Right ventricle myocardium superior (tissue), 1 donor: ENCODE results near the gene DPP10. TPM values are rescaled to one million over a fixed set of nuclear protein-coding genes. Genes with fewer than 3 reads are reported as not detected.

ENCODE experiments used
- ATAC-seq: fragments of 200-7000 bp; cut with Tn5 transposase; one replicate; pipeline ENCODE4 v1.9.1; 2020; ENCODE audit warnings: mild to moderate bottlenecking; ENCODE audit not compliant: poor library complexity
- DNase-seq: peaks from one replicate; pipeline ENCODE4 v3.0.0-alpha.2; 2020
- intact Hi-C: fragments of 100-400 bp; cut with DNase I; formaldehyde crosslinking; loops from one replicate; pipeline ENCODE4 v1.11.2; 2022
- total RNA-seq: library from RNA; stranded (reverse); fragmentation: NEBNext Ultra II Directional; extraction: Animal tissue kit (Norgen Biotek cat#: 25700); gene quantifications from one replicate; pipeline ENCODE4 v1.2.1, GENCODE V29; 2021
- donor health status: DM: no; HTN: yes; CAD: no; lungs with severe emphysema.

The DPP10 gene
- total RNA-seq, 1 donor from 2014 or later = 0.32 TPM

DNA sequence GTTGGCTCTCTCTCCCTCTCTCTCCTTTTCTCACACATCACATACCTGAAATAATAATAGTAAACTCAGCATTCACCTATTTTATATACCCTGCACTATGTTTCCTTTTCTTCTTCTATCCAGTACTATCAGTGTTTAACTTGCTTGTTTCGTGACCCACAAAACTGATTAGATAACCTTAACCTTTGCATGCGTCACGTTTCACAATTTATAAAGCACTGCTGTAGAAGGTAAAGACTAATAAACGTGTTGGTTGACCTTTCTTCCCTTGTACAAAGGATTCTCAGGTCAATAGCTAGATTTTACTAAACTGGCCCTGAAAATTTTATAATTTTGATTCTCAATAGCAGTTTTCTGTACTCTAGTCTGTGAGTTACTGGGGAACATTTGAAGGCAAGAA lies 791.7 kb downstream of the DPP10 start:
- intact Hi-C loops = no loop called here

DNA sequence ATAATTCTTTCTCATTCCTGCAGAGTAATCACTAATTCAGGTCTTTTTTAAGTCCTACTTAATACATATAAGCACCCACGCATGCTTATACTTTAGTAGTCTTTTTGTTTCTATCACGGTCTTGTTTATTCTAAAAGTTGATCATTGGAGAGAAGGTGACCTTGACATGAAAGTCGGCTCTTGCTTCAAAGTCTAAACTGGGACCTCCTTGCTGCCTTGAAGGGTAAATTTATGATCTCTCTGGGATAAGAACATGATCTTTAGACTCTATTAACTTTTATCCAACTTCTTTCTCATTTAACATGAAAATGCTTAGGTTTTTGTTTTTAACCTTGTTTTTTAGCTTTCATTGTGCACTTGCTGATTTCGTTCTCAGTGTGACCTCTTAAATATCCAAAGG lies 792.3 kb downstream of the DPP10 start:
- DNase-seq (no peak), ATAC-seq (no peak)
- intact Hi-C loops = no loop called here

More for the DNA sequence above, 791.7 kb downstream of the DPP10 start:
- no peak for ATAC-seq
- no peak for DNase-seq

DNA sequence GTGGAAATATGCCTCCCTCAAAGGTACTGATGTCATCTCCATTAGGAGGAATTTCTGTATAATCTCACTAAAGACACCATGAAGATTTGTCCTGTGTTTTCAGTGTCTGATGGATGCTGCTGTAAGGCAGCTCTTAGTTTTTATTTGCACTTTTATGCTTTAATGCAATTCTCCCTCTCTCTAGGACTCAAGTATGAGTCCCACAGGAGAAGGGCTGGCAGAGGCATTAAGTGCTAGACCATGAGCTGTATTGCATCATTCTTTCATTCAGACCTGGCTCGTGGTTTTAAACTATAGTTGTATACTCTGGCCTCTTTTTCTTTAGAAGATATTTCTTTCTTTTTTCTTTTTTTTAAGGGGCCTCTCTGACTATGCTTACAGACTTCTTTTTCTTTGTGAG lies 805.6 kb downstream of the DPP10 start:
- ATAC-seq = no peak
- intact Hi-C loops = no loop called here

DNA sequence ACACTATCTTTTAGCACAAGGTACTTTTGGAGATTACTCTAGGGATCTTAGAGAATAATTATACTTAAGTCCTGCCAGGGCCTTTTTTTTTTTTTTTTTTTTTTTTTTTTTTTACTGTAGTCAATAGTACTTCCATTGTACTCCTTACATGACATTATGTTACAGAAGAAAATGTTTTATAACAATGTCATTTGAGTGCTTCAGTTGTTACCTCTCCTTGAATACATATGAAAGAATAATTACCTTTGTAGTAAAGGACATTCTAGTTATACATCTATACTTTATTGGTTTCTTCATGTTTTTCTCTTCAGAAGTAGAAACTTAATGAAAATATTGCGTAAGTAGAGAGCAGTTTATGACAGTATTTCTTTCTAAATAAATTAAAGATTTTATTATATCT lies 834.9 kb downstream of the DPP10 start:
- DNase-seq (no peak), ATAC-seq (no peak)
- intact Hi-C loops = no loop called here

More for the DNA sequence above, 805.6 kb downstream of the DPP10 start:
- no peak for DNase-seq

DNA sequence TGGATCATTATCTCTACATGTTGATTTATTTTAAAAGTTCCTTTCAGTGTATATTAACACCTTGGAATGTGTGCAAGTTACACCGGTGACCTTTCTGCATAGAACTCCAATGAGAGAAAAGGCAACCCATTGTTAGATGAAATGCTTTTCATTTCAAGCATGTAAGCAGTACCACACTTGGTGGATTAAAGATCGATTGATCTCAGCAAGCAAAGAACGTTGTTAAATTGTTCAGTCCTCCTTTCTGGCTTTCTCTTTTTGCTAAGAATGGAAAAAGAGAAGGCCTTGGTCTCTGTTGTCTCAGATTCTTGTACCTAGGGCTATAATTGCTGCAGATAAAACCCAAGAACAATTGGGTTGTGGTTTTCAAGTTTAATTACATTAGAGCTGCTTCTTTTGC lies 843.0 kb downstream of the DPP10 start:
- DNase-seq (no peak), ATAC-seq (no peak)
- intact Hi-C loops = no loop called here

DNA sequence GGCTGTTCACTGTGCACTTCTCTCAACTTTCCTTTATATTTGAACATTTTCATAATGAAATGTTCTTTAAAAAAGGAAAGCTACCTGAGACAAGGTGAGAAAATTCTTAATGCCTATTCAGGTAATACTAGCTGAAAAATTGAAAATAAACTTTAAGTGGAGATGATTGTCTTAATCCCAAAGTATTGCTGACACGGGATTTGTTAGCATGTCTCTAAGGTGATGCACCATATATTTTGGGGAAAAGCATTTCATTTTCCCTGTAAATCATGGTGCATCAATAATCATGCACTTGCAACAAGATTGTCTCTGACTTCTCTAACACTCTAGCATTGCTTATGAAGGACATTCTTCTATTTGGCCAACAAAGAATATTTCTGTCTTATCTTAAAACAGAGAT lies 848.0 kb downstream of the DPP10 start:
- intact Hi-C loops = no loop called here
- DNase-seq (no peak), ATAC-seq (no peak)

DNA sequence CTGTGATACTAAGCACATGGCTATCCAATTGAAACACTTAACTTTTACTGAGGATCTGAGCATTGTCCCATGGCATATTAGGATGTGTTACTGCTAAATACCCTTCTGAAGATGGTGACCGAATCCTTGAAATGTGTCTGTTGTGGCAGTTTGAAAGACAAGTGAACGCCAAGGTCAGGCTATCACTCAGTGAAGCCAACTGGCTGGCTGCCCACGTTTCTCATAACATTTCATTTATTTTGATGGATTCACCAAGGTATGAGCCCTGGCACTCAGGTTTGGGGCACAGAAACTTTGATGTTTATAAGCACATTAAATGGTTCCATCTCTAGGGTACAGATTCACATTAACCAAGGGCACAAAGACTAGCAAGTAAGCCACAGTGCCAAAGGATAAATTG lies 850.3 kb downstream of the DPP10 start:
- intact Hi-C loops = no loop called here
- ATAC-seq (no peak), DNase-seq (no peak)

DNA sequence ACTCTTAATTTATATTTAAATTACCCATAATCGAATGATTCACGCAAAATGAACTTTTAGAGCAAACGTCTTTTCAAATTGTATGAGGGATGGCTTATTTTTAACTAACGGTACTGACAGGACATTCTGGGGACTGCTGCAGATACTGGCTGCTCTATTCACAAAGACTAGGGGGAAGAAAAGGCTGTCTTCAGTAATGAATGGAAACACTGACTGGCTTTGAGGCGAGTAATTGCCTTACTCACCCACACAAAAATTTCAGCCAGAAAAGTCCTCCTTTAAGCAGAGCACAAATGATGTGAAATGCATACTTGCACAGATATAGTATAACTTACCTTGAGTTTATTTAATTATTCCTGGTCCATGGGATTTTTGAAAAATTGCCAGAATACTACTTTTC lies 852.6 kb downstream of the DPP10 start:
- DNase-seq = no peak
- intact Hi-C loops = no loop called here

DNA sequence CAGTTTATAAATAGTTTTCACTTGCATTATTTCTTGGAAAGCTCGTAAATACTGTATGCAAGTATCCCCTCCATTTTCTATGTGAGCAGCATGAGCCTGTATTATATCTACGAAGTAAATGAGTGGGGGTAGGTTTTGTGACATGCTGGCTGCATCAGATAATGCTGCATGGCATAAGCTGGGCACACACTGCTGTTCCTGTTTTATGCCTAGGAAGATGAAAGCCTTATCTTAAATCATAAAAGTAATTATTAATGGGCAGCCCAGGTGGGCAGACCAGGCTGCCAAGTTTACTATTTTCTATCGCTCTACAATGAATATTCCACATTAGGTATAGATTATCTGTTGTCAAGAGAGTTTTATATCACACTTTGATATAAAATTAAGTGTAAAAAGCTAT lies 854.6 kb downstream of the DPP10 start:
- ATAC-seq = no peak
- DNase-seq = no peak
- intact Hi-C loops = no loop called here

More for the DNA sequence above, 852.6 kb downstream of the DPP10 start:
- ATAC-seq = no peak

DNA sequence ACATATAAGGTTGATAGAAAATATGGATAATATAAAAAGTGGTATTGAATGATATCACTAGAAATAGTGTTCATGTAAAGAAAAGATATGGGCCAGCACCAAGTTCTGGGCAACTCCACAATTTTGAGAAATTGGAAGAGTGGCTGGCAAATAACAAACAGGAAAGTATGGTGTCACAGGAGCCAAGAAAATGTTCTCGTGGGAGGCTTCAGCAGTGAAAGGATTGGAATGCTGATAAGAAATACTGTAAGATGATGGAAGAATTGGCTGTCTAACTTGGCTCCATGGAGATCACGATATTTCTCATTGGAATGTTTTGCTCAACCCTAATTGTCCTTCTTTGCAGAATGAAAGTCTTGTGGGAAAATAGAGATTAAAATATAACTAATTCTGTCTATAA lies 856.8 kb downstream of the DPP10 start:
- DNase-seq (no peak), ATAC-seq (no peak)
- intact Hi-C loops = no loop called here

DNA sequence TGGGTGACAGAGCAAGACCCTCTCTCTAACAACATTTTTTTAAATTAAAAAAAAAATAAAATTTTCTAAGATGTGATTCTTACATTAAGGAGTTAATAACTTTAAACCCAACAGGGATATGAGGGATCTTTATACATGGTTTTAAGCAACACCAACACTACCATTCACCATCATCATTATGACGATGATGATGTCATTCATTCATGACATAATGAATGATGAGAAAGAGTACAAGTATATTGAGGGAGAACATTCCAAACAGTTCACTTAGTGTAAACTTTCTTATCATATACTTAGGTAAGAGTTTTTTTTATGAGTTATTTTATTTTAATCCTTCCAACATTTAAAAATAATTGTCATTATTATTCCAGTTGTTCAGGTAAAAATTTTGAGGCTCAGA lies 863.3 kb downstream of the DPP10 start:
- no peak for DNase-seq
- intact Hi-C loops = no loop called here
- ATAC-seq = no peak

DNA sequence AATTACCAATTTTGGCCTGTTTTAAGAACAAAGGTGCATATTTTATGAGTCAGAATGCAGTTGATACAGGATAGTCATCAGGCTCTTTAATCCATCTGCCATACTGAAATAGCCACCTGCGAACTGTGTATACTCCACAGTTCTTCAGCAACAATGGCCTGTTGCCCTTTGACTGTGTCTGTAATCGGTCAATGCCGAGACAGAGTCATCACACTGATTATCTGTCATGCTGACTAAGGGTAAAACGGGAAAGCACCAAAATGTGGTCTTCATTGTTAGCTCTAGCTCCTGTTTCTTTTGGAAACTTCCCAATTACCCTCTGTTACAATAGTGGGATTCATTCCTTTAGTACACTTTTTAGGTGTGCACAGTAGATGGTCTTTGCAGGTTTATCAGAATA lies 871.7 kb downstream of the DPP10 start:
- intact Hi-C loops = no loop called here
- DNase-seq (no peak), ATAC-seq (no peak)

DNA sequence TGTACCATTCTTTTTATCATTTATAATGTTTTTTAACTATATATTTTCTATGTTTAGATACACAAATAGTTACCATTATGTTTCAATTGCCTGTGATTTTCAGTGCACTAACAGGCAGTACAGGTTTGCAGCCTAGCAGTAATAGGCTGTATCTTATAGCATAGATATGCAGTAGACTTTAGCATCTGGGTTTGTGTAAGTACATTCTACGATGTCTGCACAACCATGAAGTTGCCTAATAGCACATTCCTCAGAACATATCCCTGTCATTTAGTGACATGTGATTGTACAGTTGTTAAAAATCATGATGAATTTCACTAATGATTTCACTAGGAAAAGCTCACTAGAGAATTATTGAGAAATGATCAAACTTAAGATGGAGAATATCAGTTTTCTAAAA lies 884.6 kb downstream of the DPP10 start:
- no peak for ATAC-seq
- intact Hi-C loops = no loop called here
- no peak for DNase-seq

DNA sequence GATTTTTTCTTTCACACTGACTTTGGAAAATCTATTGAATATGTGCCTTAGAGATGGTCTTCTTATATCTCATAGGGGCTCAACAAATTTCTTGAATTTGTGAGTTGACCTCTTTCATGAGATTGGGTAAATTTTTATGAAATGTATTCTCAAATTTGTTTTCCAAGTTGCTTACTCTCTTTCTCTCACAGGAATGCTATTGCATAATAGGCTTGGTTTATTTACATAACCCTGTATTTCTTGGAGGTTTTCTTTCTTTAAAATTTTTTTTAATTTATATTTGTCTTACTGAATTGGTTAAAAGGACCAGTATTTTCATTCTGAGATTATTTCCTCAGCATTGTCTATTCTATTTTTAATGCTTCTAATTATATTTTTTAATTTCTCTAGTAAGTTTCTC lies 917.1 kb downstream of the DPP10 start:
- ATAC-seq (no peak), DNase-seq (no peak)
- intact Hi-C loops = no loop called here

DNA sequence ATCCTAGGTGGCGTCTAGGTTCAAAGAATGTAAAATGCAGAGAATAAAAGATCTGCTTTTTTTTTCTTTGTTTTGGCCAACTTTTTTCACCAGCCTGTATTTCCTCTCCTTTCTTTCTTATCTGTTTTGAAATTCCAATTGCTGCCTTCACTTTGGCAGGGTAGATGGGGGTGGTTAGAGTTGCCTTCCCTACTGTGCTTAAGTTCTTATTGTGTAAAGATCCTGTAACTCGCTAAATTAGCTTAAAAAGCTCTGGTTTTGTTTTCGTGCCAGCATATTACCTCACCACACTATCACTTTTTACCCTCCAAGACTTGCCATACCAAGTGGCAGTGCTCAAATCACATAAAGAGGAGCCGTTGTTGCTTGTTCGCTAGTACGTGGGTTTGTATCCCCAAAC lies 921.7 kb downstream of the DPP10 start:
- intact Hi-C loops = no loop called here

DNA sequence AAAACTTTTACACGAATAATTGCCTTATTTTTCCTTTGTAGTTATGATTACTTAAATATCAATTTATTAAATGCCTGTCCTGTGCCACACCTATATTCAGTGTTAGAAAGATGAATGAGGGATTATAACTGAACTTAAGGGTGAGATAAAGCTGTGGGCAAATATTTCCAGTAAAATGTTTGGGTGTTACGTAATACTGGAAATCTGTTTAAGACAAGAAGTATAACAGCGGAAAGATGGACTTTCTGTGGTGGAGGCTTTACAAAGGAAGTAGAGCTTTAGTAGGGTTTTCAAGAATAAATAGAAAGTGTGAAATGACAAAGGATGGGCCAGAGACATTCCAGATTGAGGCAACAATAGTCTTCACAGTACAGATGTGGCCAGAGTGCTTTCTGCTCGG lies 927.0 kb downstream of the DPP10 start:
- intact Hi-C loops = no loop called here
- ATAC-seq (no peak), DNase-seq (no peak)

More for the DNA sequence above, 921.7 kb downstream of the DPP10 start:
- no peak for DNase-seq
- ATAC-seq = no peak

DNA sequence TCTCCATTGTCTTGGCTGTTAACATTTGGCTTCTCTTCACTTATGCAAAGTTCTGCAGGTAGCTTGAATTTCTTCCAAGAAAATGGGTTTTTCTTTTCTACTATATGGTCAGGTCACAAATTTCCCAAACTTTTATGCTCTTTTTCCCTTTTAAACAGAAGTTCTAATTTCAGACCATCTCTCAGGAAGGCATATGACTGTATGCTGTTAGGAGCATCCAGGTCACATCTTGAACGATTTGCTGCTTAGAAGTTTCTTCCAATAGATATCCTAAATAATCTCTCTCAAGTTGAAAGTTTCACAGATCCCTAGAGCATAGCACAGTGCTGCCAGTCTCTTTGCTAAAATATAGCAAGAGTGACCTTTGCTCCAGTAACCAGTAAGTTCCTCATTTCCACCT lies 932.5 kb downstream of the DPP10 start:
- intact Hi-C loops = no loop called here

DNA sequence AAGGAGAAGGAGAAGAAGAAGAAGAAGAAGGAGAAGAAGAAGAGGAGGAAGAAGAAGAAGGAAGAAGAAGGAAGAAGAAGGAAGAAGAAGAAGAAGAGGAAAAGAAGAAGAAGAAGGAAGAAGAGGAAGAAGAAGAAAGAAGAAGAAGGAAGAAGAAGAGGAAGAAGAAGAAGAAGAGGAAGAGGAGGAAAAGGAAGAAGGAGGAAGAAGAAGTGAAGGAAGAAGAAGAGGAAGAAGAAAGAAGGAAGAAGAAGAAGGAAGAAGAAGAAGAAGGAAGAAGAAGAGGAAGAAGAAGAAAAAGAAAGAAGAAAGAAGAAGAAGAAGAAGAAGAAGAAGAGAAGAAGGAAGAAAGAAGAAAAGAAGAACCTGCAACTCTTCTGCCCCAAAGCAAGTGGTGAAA lies 942.0 kb downstream of the DPP10 start:
- intact Hi-C loops = no loop called here
- DNase-seq = no peak
- no peak for ATAC-seq

More for the DNA sequence above, 932.5 kb downstream of the DPP10 start:
- DNase-seq = no peak
- ATAC-seq = no peak

DNA sequence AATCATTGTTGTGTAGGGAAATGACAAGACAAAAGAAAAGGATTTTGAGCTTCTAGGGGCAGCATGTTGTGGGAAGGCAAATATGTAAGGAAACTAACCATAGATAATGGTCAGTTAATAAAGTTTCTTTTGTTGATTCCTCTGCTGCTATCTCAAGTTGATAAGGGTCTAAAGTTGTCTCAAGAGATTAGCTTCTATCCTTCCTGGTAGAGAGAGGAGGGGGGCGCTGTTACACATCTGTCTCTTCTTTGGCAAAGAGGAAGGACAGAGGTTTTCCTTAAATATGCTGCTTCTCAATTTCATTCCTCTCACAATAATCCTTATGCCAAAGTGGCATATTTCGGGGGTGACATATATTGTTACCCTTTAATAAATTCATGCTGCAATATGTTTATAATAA lies 944.0 kb downstream of the DPP10 start:
- intact Hi-C loops = no loop called here
- no peak for DNase-seq
- no peak for ATAC-seq

DNA sequence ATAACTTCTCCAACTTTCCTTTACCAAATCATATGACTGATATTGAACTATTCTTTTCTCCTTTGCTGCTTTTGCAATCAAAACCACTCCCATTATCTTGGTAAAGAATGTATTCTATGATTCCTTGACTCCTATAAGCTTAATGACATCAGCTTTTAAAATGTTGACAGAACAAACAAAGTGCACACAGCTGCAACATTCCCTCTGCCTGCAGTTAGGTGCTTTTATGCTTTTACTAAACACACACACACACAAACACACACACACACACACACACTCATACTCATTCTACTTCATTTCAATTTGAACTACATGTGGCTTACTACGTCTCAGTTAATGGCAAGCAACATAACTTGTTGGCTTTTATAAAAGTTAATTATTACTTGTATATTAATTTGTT lies 946.6 kb downstream of the DPP10 start:
- DNase-seq (no peak), ATAC-seq (no peak)
- intact Hi-C loops = no loop called here

DNA sequence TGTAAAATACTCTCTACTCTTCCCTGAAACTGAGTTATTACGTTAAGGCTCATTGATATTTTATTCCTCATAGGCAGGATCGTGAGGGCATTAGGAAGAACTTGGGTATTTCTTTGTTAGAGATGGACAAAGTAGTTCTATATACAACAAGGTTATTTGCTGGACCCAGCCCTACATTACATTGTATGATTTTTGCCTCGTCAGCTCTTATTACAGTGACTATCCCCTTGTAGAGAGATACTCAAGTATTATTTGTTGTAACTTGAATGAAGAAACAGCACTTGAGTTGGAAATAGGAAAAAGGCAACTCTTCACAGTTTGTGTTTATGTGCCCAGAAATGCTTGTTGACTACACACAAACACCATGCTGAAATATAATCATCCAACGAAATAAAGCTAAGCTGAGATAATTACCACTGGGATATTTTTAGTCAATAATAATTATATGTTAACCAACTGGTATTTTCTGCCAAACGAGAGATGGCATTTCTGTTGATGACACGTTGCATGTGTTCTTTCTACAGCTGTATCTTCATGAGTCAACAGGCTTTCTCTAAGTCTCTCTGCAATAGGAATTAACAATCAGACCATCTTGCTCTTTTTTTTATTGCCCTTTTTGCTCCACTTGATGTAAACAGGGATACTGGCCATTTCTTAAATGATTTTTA lies 947.6 kb downstream of the DPP10 start:
- ATAC-seq = no peak
- no peak for DNase-seq
- intact Hi-C loops = no loop called here
